Dermis blood vessel endothelial cell (primary cell): ENCODE measurements around the gene SULT6B1. TPM values are rescaled to one million over a fixed set of nuclear protein-coding genes. Genes with fewer than 3 reads are reported as not detected.
A peak's percentile ranks its signal among the peaks of the same experiment; 100 is the strongest.
"Not testable (repeated sequence)": the region's sequence is repeated elsewhere in the genome, so short reads cannot be mapped to it uniquely, and the experiment has no call there.

Experiments used
- DNase-seq: peaks from one replicate; pipeline ENCODE4 v3.0.0; 2010
- total RNA-seq: library from RNA; depleted of rRNA; stranded (reverse); fragments of >200 nt; gene quantifications from 2 replicates; pipeline ENCODE4 v1.2.3, GENCODE V29; 2014

Gene SULT6B1
- total RNA-seq, result not detected in 2 replicates

GRCh38 chr2:37188570-37188969, at the start of gene SULT6B1:
Gene SULT6B1 (minus strand): TSS chr2:37188670. CDS start chr2:37188640, 30 bp downstream.
- no peak for DNase-seq

- peak; percentile 42 for DNase-seq
These were observed 43.9 kb upstream of the SULT6B1 start for GRCh38 chr2:37232131-37232933.

- peak; percentile 96 for DNase-seq
These were observed 43.0 kb upstream of the SULT6B1 start, which contains the start of the genes CEBPZ and NDUFAF7 for GRCh38 chr2:37231241-37232130. Gene CEBPZ (minus strand): TSS chr2:37231596. CDS start chr2:37231567, 29 bp downstream. Gene NDUFAF7 (plus strand): TSS chr2:37231658. CDS start chr2:37231706, 48 bp downstream.

- peak; percentile 44 for DNase-seq
These were observed 42.1 kb upstream of the SULT6B1 start for GRCh38 chr2:37230581-37230980.

GRCh38 chr2:37228788-37229187, 40.3 kb upstream of the SULT6B1 start:
- no peak for DNase-seq

GRCh38 chr2:37226863-37227262, 38.4 kb upstream of the SULT6B1 start:
- DNase-seq, result no peak

- not testable (repeated sequence) for DNase-seq
These were observed 36.7 kb upstream of the SULT6B1 start for GRCh38 chr2:37225129-37225528.

- DNase-seq, result no peak
These were observed 35.6 kb upstream of the SULT6B1 start for GRCh38 chr2:37224063-37224462.

GRCh38 chr2:37223131-37223530, 34.7 kb upstream of the SULT6B1 start:
- no peak for DNase-seq

GRCh38 chr2:37219046-37219445, 30.6 kb upstream of the SULT6B1 start:
- no peak for DNase-seq

- no peak for DNase-seq
These were observed 26.8 kb upstream of the SULT6B1 start for GRCh38 chr2:37215250-37215649.

GRCh38 chr2:37211939-37212338, 23.5 kb upstream of the SULT6B1 start:
- DNase-seq, result no peak

GRCh38 chr2:37211212-37211611, 22.7 kb upstream of the SULT6B1 start:
- DNase-seq, result no peak

GRCh38 chr2:37206760-37207159, 18.3 kb upstream of the SULT6B1 start:
- DNase-seq, result not testable (repeated sequence)

GRCh38 chr2:37205689-37206341, 17.3 kb upstream of the SULT6B1 start:
- no peak for DNase-seq

- DNase-seq, result not testable (repeated sequence)
These were observed 16.7 kb upstream of the SULT6B1 start for GRCh38 chr2:37205071-37205661.

GRCh38 chr2:37203708-37204107, 15.2 kb upstream of the SULT6B1 start:
- no peak for DNase-seq

GRCh38 chr2:37201766-37202165, 13.3 kb upstream of the SULT6B1 start:
- DNase-seq, result no peak

GRCh38 chr2:37201208-37201607, 12.7 kb upstream of the SULT6B1 start:
- DNase-seq, result no peak

GRCh38 chr2:37198681-37199065, 10.2 kb upstream of the SULT6B1 start:
- no peak for DNase-seq

- DNase-seq, result peak; percentile 90
These were observed 8.1 kb upstream of the SULT6B1 start, which contains the start of gene CEBPZOS for GRCh38 chr2:37196320-37197195. Gene CEBPZOS (plus strand): TSS chr2:37196496. CDS start chr2:37199705, 3,209 bp downstream.
